Stimulated activated CD8-positive, alpha-beta memory T cell treated with anti-CD3 and anti-CD28 coated beads, Interleukin-15, amount 100 ng/mL, for 1 hour (primary cell): ENCODE measurements around the gene OSBPL3.

Experiments used
- DNase-seq: peaks from one replicate; pipeline ENCODE4 v3.0.0-alpha.2; 2020; ENCODE audit warnings: low read depth

OSBPL3 gene

GRCh38 chr7:24980534-24981170 lies 674 bp upstream of the OSBPL3 start:
- no peak for DNase-seq

GRCh38 chr7:24979470-24979862 lies 512 bp downstream of the OSBPL3 start:
- no peak for DNase-seq

GRCh38 chr7:24978843-24979469 lies 1.0 kb downstream of the OSBPL3 start:
- no peak for DNase-seq

- no peak for DNase-seq
These were observed 4.2 kb downstream of the OSBPL3 start for GRCh38 chr7:24975644-24976260.

- DNase-seq, result no peak
These were observed 4.8 kb downstream of the OSBPL3 start for GRCh38 chr7:24975172-24975571.

- DNase-seq, result no peak
These were observed 5.7 kb downstream of the OSBPL3 start for GRCh38 chr7:24974026-24974832.

- no peak for DNase-seq
These were observed 7.0 kb downstream of the OSBPL3 start for GRCh38 chr7:24972991-24973390.

- no peak for DNase-seq
These were observed 7.9 kb downstream of the OSBPL3 start for GRCh38 chr7:24972166-24972477.

- no peak for DNase-seq
These were observed 8.4 kb downstream of the OSBPL3 start for GRCh38 chr7:24971333-24972165.

- no peak for DNase-seq
These were observed 9.3 kb downstream of the OSBPL3 start for GRCh38 chr7:24970676-24971075.

GRCh38 chr7:24968165-24968564 lies 11.8 kb downstream of the OSBPL3 start:
- DNase-seq, result no peak

- no peak for DNase-seq
These were observed 12.3 kb downstream of the OSBPL3 start for GRCh38 chr7:24967696-24968095.

- no peak for DNase-seq
These were observed 13.2 kb downstream of the OSBPL3 start for GRCh38 chr7:24966802-24967201.

GRCh38 chr7:24965831-24966708 lies 13.9 kb downstream of the OSBPL3 start:
- DNase-seq, result no peak

GRCh38 chr7:24964191-24964590 lies 15.8 kb downstream of the OSBPL3 start:
- no peak for DNase-seq

GRCh38 chr7:24963218-24963617 lies 16.8 kb downstream of the OSBPL3 start:
- no peak for DNase-seq

- DNase-seq, result no peak
These were observed 17.5 kb downstream of the OSBPL3 start for GRCh38 chr7:24962418-24962962.

- no peak for DNase-seq
These were observed 20.1 kb downstream of the OSBPL3 start for GRCh38 chr7:24959735-24960485.

- DNase-seq, result no peak
These were observed 21.6 kb downstream of the OSBPL3 start for GRCh38 chr7:24958399-24958798.

GRCh38 chr7:24956021-24956420 lies 24.0 kb downstream of the OSBPL3 start:
- DNase-seq, result no peak
